MM.1S (cell line): ENCODE measurements around the gene IRS1.

Source experiments
- DNase-seq: peaks from one replicate; pipeline ENCODE4 v3.0.0-alpha.2; 2015
- H2AFZ ChIP-seq: fragments of 300-600 bp; sonication (generic); 2 replicates; pipeline ENCODE4 v1.6.0; 2016; ENCODE audit warnings: antibody characterized with exemption, low read length
- H3F3A ChIP-seq: fragments of 300-600 bp; sonication (generic); 2 replicates; pipeline ENCODE4 v1.6.1; 2016; ENCODE audit warnings: mild to moderate bottlenecking, antibody characterized with exemption, low read length, moderate library complexity, mixed read lengths; ENCODE audit not compliant: insufficient read depth
- H3K27ac ChIP-seq: fragments of 300-600 bp; sonication (generic); 2 replicates; pipeline ENCODE4 v1.5.1; 2016; ENCODE audit warnings: mild to moderate bottlenecking, low read length
- H3K27me3 ChIP-seq: fragments of 300-600 bp; sonication (generic); replicated peaks from 2 replicates; pipeline ENCODE4 v1.6.0; 2016; ENCODE audit warnings: low read length; ENCODE audit not compliant: insufficient read depth
- H3K36me3 ChIP-seq: fragments of 300-600 bp; sonication (generic); replicated peaks from 2 replicates; pipeline ENCODE4 v1.6.1; 2016; ENCODE audit warnings: mild to moderate bottlenecking, low read length, mixed read lengths; ENCODE audit not compliant: insufficient read depth
- H3K4me1 ChIP-seq: fragments of 300-600 bp; sonication (generic); 2 replicates; pipeline ENCODE4 v1.6.1; 2016; ENCODE audit warnings: low read length, mixed read lengths
- H3K4me2 ChIP-seq: fragments of 300-600 bp; sonication (generic); 2 replicates; pipeline ENCODE4 v1.6.0; 2016; ENCODE audit warnings: low read depth, low read length
- H3K4me3 ChIP-seq: fragments of 300-600 bp; sonication (generic); 2 replicates; pipeline ENCODE4 v1.5.1; 2016; ENCODE audit warnings: low read length, mixed read lengths
- H3K79me2 ChIP-seq: fragments of 300-600 bp; sonication (generic); 2 replicates; pipeline ENCODE4 v1.6.1; 2016; ENCODE audit warnings: mixed run types, low read length, mixed read lengths
- H3K9ac ChIP-seq: fragments of 300-600 bp; sonication (generic); 2 replicates; pipeline ENCODE4 v1.6.1; 2016; ENCODE audit warnings: low read length, mixed read lengths
- H3K9me2 ChIP-seq: fragments of 300-600 bp; sonication (generic); replicated peaks from 2 replicates; pipeline ENCODE4 v1.6.1; 2016; ENCODE audit warnings: mild to moderate bottlenecking, low read length, mixed read lengths; ENCODE audit not compliant: insufficient read depth
- H3K9me3 ChIP-seq: fragments of 300-600 bp; sonication (generic); replicated peaks from 2 replicates; pipeline ENCODE4 v1.6.1; 2016; ENCODE audit warnings: mild to moderate bottlenecking, low read length, mixed read lengths; ENCODE audit not compliant: insufficient read depth
- H4K20me1 ChIP-seq: fragments of 300-600 bp; sonication (generic); 2 replicates; pipeline ENCODE4 v1.6.1; 2016; ENCODE audit warnings: mild to moderate bottlenecking, low read length, moderate library complexity, mixed read lengths; ENCODE audit not compliant: insufficient read depth
- CTCF ChIP-seq: fragments of 300-600 bp; sonication (generic); IDR thresholded peaks from 2 replicates; pipeline ENCODE4 v1.5.1; 2016; ENCODE audit warnings: antibody characterized with exemption, low read length, mixed read lengths
- EZH2 ChIP-seq: fragments of 300-600 bp; sonication (generic); optimal IDR thresholded peaks from 2 replicates; pipeline ENCODE3; 2017; ENCODE audit warnings: low read depth, mild to moderate bottlenecking, antibody characterized with exemption, low read length, mixed read lengths
- EZH2phosphoT487 ChIP-seq: fragments of 300-600 bp; sonication (generic); IDR thresholded peaks from 2 replicates; pipeline ENCODE4 v1.6.1; 2018; ENCODE audit warnings: antibody characterized with exemption, low read length

Gene IRS1

GRCh38 chr2:226683944-226684562, 115.6 kb downstream of the IRS1 start:
- no peak for TF ChIP-seq EZH2
- TF ChIP-seq EZH2phosphoT487 = no peak
- no peak for TF ChIP-seq CTCF
- Histone ChIP-seq H3F3A (no peaks in the 10 kb centered on the region), H3K27ac (no peak overlapping the region)

GRCh38 chr2:226683196-226683595, 116.4 kb downstream of the IRS1 start:
- Histone ChIP-seq H3K79me2 (no peaks in the 10 kb centered on the region), H3K9me2 (no peaks in the 10 kb centered on the region), H3F3A (no peaks in the 10 kb centered on the region), H3K9ac (no peak overlapping the region), H3K4me2 (no peak overlapping the region), H3K9me3 (no peaks in the 10 kb centered on the region), H4K20me1 (no peaks in the 10 kb centered on the region), H3K36me3 (no peaks in the 10 kb centered on the region), H3K27me3 (no peaks in the 10 kb centered on the region), H3K27ac (no peak overlapping the region), H3K4me3 (no peak overlapping the region), H3K4me1 (no peaks in the 10 kb centered on the region), H2AFZ (no peak overlapping the region)
- no peak for DNase-seq
- TF ChIP-seq CTCF (no peak), EZH2phosphoT487 (no peak), EZH2 (no peak)

More at GRCh38 chr2:226683944-226684562, 115.6 kb downstream of the IRS1 start:
- no peak for DNase-seq
- H3K9me3 ChIP-seq = no peaks in the 10 kb centered on the region
- H3K36me3 ChIP-seq = no peaks in the 10 kb centered on the region
- no peaks in the 10 kb centered on the region for H3K27me3 ChIP-seq
- H4K20me1 ChIP-seq = no peaks in the 10 kb centered on the region
- H3K79me2 ChIP-seq = no peaks in the 10 kb centered on the region
- no peak overlapping the region for H3K9ac ChIP-seq
- H2AFZ ChIP-seq = no peak overlapping the region
- no peak overlapping the region for H3K4me2 ChIP-seq
- H3K9me2 ChIP-seq = no peaks in the 10 kb centered on the region
- no peaks in the 10 kb centered on the region for H3K4me1 ChIP-seq
- no peak overlapping the region for H3K4me3 ChIP-seq
